ENCODE results near the gene WDFY4. TPM values are rescaled to one million over a fixed set of nuclear protein-coding genes. Genes with fewer than 3 reads are reported as not detected.

Gene WDFY4
- total RNA-seq, 1 donor from 2014 or later = 0.25 TPM

DNA sequence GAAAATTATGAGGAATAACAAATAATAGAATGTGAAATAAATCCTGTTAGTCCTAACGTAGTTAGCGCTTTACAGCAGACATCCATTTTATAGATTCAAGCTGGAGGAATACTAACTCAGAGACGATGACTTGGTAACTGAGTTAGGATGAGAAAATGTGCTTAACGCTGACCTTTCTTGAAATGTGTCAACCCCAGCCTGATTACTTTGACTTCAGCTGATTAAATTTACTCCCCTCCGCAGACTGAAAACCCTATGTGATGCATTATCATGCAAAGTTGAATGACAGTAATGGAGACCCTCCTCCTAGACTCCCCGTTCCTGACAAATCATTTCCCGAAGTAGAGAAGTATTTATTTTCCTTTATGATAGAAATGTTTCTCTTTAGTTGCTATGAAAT is 54.5 kb downstream of the WDFY4 start:
- Histone ChIP-seq H3K9me3 (ENCODE audit: insufficient read depth, low read depth, low read length) (no peaks in the 10 kb centered on the region), H3K4me1 (ENCODE audit: insufficient read depth, low read length) (no peaks in the 10 kb centered on the region), H4K20me1 (ENCODE audit: insufficient read depth, low read length) (no peaks in the 10 kb centered on the region), H3K4me2 (ENCODE audit: low read length) (no peak overlapping the region), H3K36me3 (ENCODE audit: insufficient read depth, low read length) (no peaks in the 10 kb centered on the region), H3K79me2 (ENCODE audit: insufficient read depth, low read length) (no peaks in the 10 kb centered on the region), H3K4me3 (ENCODE audit: insufficient read depth, low read depth, low read length) (no peak overlapping the region), H3K27ac (ENCODE audit: low read depth, low read length) (no peak overlapping the region), H3K27me3 (ENCODE audit: insufficient read depth, low read length) (peaks cover 6% of the 10 kb centered on the region), H3K9ac (ENCODE audit: low read length) (no peak overlapping the region), H2AFZ (ENCODE audit: low read depth, low read length) (no peak overlapping the region)
- Mint-ChIP-seq H3K27ac (ENCODE audit: unreplicated experiment) (no peak overlapping the region), H3K4me3 (ENCODE audit: unreplicated experiment) (no peak overlapping the region), H3K4me1 (ENCODE audit: low read depth, unreplicated experiment) (no peaks in the 10 kb centered on the region), H3K27me3 (ENCODE audit: low read depth, unreplicated experiment) (peaks cover 14% of the 10 kb centered on the region), H3K9me3 (ENCODE audit: unreplicated experiment) (no peaks in the 10 kb centered on the region), H3K36me3 (ENCODE audit: low read depth, unreplicated experiment) (no peaks in the 10 kb centered on the region)
- FAIRE-seq = no peak
- DNase-seq (ENCODE audit: low read depth) = no peak
- TF ChIP-seq EZH2 (IDR thresholded peaks at IDR 0.05; ENCODE audit: insufficient read depth, low read length) = no peak
- TF ChIP-seq, protein P1, sequence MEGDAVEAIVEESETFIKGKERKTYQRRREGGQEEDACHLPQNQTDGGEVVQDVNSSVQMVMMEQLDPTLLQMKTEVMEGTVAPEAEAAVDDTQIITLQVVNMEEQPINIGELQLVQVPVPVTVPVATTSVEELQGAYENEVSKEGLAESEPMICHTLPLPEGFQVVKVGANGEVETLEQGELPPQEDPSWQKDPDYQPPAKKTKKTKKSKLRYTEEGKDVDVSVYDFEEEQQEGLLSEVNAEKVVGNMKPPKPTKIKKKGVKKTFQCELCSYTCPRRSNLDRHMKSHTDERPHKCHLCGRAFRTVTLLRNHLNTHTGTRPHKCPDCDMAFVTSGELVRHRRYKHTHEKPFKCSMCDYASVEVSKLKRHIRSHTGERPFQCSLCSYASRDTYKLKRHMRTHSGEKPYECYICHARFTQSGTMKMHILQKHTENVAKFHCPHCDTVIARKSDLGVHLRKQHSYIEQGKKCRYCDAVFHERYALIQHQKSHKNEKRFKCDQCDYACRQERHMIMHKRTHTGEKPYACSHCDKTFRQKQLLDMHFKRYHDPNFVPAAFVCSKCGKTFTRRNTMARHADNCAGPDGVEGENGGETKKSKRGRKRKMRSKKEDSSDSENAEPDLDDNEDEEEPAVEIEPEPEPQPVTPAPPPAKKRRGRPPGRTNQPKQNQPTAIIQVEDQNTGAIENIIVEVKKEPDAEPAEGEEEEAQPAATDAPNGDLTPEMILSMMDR (IDR thresholded peaks at IDR 0.05; ENCODE audit: insufficient read depth, low read depth, low read length) = no peak

DNA sequence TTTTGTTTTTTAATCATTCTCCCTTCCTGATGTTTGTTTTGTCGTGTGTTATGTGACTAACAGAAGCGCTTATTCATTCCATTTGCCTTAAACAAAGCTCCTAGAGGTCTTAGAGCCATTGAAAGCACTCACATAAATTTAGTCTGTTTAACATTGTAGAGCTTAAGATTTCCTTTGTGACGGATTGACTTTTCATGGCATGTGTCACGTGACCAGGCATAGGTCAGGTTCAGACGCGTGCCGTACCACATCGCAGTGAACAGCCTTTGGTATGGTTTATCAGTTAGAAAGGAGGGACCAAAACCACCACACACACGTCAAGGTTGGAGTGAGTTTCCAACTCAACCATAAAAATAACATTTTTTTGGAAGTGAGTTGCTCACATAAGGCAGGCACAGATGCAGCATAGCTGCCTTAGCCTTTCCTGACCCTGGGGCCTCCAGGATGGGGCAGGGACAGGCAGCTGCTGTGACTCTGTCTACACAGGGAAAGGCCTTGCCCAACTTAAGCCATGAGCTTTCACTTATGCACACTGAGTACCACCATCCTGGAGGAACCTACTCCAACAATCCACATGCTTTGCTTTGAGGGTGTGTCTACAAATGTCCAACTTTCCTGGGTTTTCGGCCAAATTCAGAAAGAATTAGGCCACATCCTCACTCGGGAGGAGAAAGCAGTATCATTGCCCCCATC is 55.5 kb downstream of the WDFY4 start:
- Histone ChIP-seq H3K27me3 (ENCODE audit: insufficient read depth, low read length) (peaks cover 6% of the 10 kb centered on the region), H4K20me1 (ENCODE audit: insufficient read depth, low read length) (no peaks in the 10 kb centered on the region), H3K79me2 (ENCODE audit: insufficient read depth, low read length) (no peaks in the 10 kb centered on the region), H2AFZ (ENCODE audit: low read depth, low read length) (no peak overlapping the region), H3K36me3 (ENCODE audit: insufficient read depth, low read length) (no peaks in the 10 kb centered on the region), H3K9me3 (ENCODE audit: insufficient read depth, low read depth, low read length) (no peaks in the 10 kb centered on the region), H3K4me1 (ENCODE audit: insufficient read depth, low read length) (no peaks in the 10 kb centered on the region), H3K4me3 (ENCODE audit: insufficient read depth, low read depth, low read length) (no peak overlapping the region), H3K4me2 (ENCODE audit: low read length) (no peak overlapping the region), H3K9ac (ENCODE audit: low read length) (no peak overlapping the region), H3K27ac (ENCODE audit: low read depth, low read length) (no peak overlapping the region)
- no peak for FAIRE-seq
- TF ChIP-seq, protein P1 (IDR thresholded peaks at IDR 0.05; ENCODE audit: insufficient read depth, low read depth, low read length) = no peak
- no peak for TF ChIP-seq EZH2 (IDR thresholded peaks at IDR 0.05; ENCODE audit: insufficient read depth, low read length)
- H3K36me3 Mint-ChIP-seq (ENCODE audit: low read depth, unreplicated experiment) = no peaks in the 10 kb centered on the region
- no peak overlapping the region for H3K4me3 Mint-ChIP-seq (ENCODE audit: unreplicated experiment)
- no peaks in the 10 kb centered on the region for H3K9me3 Mint-ChIP-seq (ENCODE audit: unreplicated experiment)
- no peak overlapping the region for H3K27ac Mint-ChIP-seq (ENCODE audit: unreplicated experiment)
- no peaks in the 10 kb centered on the region for H3K4me1 Mint-ChIP-seq (ENCODE audit: low read depth, unreplicated experiment)
- H3K27me3 Mint-ChIP-seq (ENCODE audit: low read depth, unreplicated experiment) = peaks cover 14% of the 10 kb centered on the region
- no peak for DNase-seq (ENCODE audit: low read depth)

DNA sequence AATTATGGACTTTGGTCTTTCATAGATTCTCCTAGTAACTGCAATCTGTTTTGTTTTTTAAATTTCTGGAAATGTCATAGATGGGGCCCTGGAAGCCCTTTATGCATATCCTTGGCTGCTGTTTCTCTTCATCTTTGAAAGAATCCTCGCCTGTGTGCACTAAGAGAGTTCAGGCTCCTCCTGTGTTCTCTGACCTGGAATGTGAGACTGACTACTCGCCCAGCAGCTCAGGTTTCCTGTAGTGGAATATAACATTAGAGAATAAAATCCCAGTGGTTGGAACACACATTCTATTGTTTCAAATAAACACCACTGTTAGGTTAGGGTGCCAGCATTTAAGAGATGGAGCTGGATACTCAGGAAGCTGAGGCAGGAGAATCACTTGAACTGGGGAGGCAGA is 56.3 kb downstream of the WDFY4 start:
- Histone ChIP-seq H3K27ac (ENCODE audit: low read depth, low read length) (no peak overlapping the region), H3K4me2 (ENCODE audit: low read length) (no peak overlapping the region), H3K27me3 (ENCODE audit: insufficient read depth, low read length) (peaks cover 4% of the 10 kb centered on the region), H3K9ac (ENCODE audit: low read length) (no peak overlapping the region), H3K9me3 (ENCODE audit: insufficient read depth, low read depth, low read length) (no peaks in the 10 kb centered on the region), H2AFZ (ENCODE audit: low read depth, low read length) (no peak overlapping the region), H3K36me3 (ENCODE audit: insufficient read depth, low read length) (no peaks in the 10 kb centered on the region), H3K79me2 (ENCODE audit: insufficient read depth, low read length) (no peaks in the 10 kb centered on the region), H4K20me1 (ENCODE audit: insufficient read depth, low read length) (no peaks in the 10 kb centered on the region), H3K4me1 (ENCODE audit: insufficient read depth, low read length) (no peaks in the 10 kb centered on the region), H3K4me3 (ENCODE audit: insufficient read depth, low read depth, low read length) (no peak overlapping the region)
- FAIRE-seq = no peak
- Mint-ChIP-seq H3K27me3 (ENCODE audit: low read depth, unreplicated experiment) (peaks cover 12% of the 10 kb centered on the region), H3K27ac (ENCODE audit: unreplicated experiment) (no peak overlapping the region), H3K4me3 (ENCODE audit: unreplicated experiment) (no peak overlapping the region), H3K36me3 (ENCODE audit: low read depth, unreplicated experiment) (no peaks in the 10 kb centered on the region), H3K9me3 (ENCODE audit: unreplicated experiment) (no peaks in the 10 kb centered on the region), H3K4me1 (ENCODE audit: low read depth, unreplicated experiment) (no peaks in the 10 kb centered on the region)
- TF ChIP-seq, protein P1 (IDR thresholded peaks at IDR 0.05; ENCODE audit: insufficient read depth, low read depth, low read length) = no peak
- TF ChIP-seq EZH2 (IDR thresholded peaks at IDR 0.05; ENCODE audit: insufficient read depth, low read length) = no peak
- DNase-seq (ENCODE audit: low read depth) = no peak

All from astrocyte (in vitro differentiated cells and primary cell).